ENCODE results near the gene METTL1.

Gene METTL1

GRCh38 chr12:57767305-57767698 is 4.6 kb downstream of the METTL1 start:
- no peak for DNase-seq (ENCODE audit: low spot score)

- DNase-seq (ENCODE audit: low spot score): no peak
Observed at GRCh38 chr12:57766464-57767304, 5.2 kb downstream of the METTL1 start, which contains the start of gene CYP27B1. Gene CYP27B1, minus strand, starts transcription at chr12:57767078. Its CDS starts 37 bp downstream, at chr12:57767041.

- DNase-seq (ENCODE audit: low spot score): no peak
Observed at GRCh38 chr12:57765698-57766463, 6.0 kb downstream of the METTL1 start.

- peak; percentile 40 for DNase-seq (ENCODE audit: low spot score)
Observed at GRCh38 chr12:57765003-57765697, 6.8 kb downstream of the METTL1 start.

- no peak for DNase-seq (ENCODE audit: low spot score)
Observed at GRCh38 chr12:57764662-57765002, 7.3 kb downstream of the METTL1 start.

- DNase-seq (ENCODE audit: low spot score): no peak
Observed at GRCh38 chr12:57763881-57764661, 7.8 kb downstream of the METTL1 start.

- DNase-seq (ENCODE audit: low spot score): no peak
Observed at GRCh38 chr12:57762463-57762862, 9.4 kb downstream of the METTL1 start.

- DNase-seq (ENCODE audit: low spot score): no peak
Observed at GRCh38 chr12:57761391-57761998, 10.4 kb downstream of the METTL1 start.

GRCh38 chr12:57760347-57760982 is 11.4 kb downstream of the METTL1 start:
- no peak for DNase-seq (ENCODE audit: low spot score)

- DNase-seq (ENCODE audit: low spot score): peak; percentile 57
Observed at GRCh38 chr12:57759360-57759980, 12.4 kb downstream of the METTL1 start.

GRCh38 chr12:57758552-57759359 is 13.1 kb downstream of the METTL1 start:
- no peak for DNase-seq (ENCODE audit: low spot score)

- DNase-seq (ENCODE audit: low spot score): no peak
Observed at GRCh38 chr12:57757771-57758170, 14.1 kb downstream of the METTL1 start.

- DNase-seq (ENCODE audit: low spot score): peak; percentile 73
Observed at GRCh38 chr12:57756406-57757341, 15.2 kb downstream of the METTL1 start.

GRCh38 chr12:57755454-57756372 is 16.2 kb downstream of the METTL1 start:
- no peak for DNase-seq (ENCODE audit: low spot score)

GRCh38 chr12:57755194-57755453 is 16.8 kb downstream of the METTL1 start:
- DNase-seq (ENCODE audit: low spot score): no peak

- peak; percentile 89 for DNase-seq (ENCODE audit: low spot score)
Observed at GRCh38 chr12:57754411-57755193, 17.3 kb downstream of the METTL1 start, which contains the start of gene MARCHF9. Gene MARCHF9, plus strand, starts transcription at chr12:57755103. Its CDS starts 426 bp downstream, at chr12:57755529.

Data from CD4-positive, alpha-beta T cell treated with Interleukin-15 for 4 hours (primary cell).